ENCODE measurements around the gene MYBPHL.

MYBPHL gene

DNA sequence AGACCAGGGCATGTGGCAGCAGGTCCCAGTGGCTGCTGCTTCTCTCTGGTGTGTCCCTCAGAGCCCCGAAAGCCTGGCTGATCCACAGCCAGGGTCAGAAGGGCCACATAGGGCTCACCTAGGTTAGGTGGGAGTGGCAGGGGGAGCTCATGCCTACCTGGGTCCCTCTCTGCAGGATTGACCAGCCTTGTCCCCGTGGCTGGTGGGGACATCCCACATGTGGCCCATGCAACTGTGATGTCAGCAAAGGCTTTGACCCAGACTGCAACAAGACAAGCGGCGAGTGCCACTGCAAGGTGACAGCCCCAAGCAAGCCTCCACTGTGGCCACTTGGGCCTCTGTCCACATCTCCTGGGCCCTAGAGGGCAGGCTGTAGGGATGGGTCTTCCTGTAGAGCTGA is 41.8 kb downstream of the MYBPHL start:
- H3K4me3 ChIP-seq (ENCODE audit: insufficient read depth in 1 of 2, low read depth in 1 of 2, low read length in 2 of 2): no peak overlapping the region
- no peak overlapping the region for H3K4me2 ChIP-seq (ENCODE audit: low read length, poor library complexity, severe bottlenecking)
- no peak overlapping the region for H3K9ac ChIP-seq (ENCODE audit: low read length)
- no peaks in the 10 kb centered on the region for H3K9me3 ChIP-seq (ENCODE audit: control insufficient read depth, low read length)
- H2AFZ ChIP-seq (ENCODE audit: low read depth, low read length): no peak overlapping the region
- peaks cover 0 to 77% of the 10 kb centered on the region in 2 experiments for H3K36me3 ChIP-seq (ENCODE audit: control insufficient read depth in 1 of 2, insufficient read depth in 2 of 2, low read depth in 1 of 2, low read length in 2 of 2)
- H2BK12ac ChIP-seq (ENCODE audit: low read length in 2 of 2): no peak overlapping the region
- peaks cover 20% of the 10 kb centered on the region for H3K4me1 ChIP-seq (ENCODE audit: control insufficient read depth, insufficient read depth, low read depth, low read length)
- H3K4ac ChIP-seq (ENCODE audit: low read depth in 1 of 2, low read length in 2 of 2): no peak overlapping the region
- no peak overlapping the region for H4K8ac ChIP-seq (ENCODE audit: low read length)
- H2BK120ac ChIP-seq (ENCODE audit: low read depth, low read length): no peak overlapping the region
- no peak overlapping the region for H3K23ac ChIP-seq (ENCODE audit: low read length in 2 of 2)
- DNase-seq: no peak
- H4K91ac ChIP-seq (ENCODE audit: low read length): no peak overlapping the region
- no peak overlapping the region for H3K27ac ChIP-seq (ENCODE audit: low read length, poor library complexity, severe bottlenecking)
- 83% methylated on average over 4 of the region's 4 CpGs for WGBS
- H3K27me3 ChIP-seq (ENCODE audit: control insufficient read depth in 1 of 2, insufficient read depth in 1 of 2, low read length in 2 of 2): peaks cover 0 to 18% of the 10 kb centered on the region in 2 experiments
- no peak overlapping the region for H3K14ac ChIP-seq (ENCODE audit: low read length in 2 of 2)
- no peak overlapping the region for H2AK5ac ChIP-seq (ENCODE audit: low read length, severe bottlenecking)
- H2BK5ac ChIP-seq (ENCODE audit: low read depth, low read length, poor library complexity, severe bottlenecking): no peak overlapping the region
- no peak overlapping the region for H2BK15ac ChIP-seq (ENCODE audit: low read depth, poor library complexity, severe bottlenecking)
- H3K79me1 ChIP-seq (replicated peaks; ENCODE audit: low read length, poor library complexity, severe bottlenecking): no peaks in the 10 kb centered on the region
- H3K18ac ChIP-seq (ENCODE audit: low read depth in 1 of 2, low read length in 2 of 2): no peak overlapping the region

- Histone ChIP-seq H3K14ac (ENCODE audit: low read length in 2 of 2) (no peak overlapping the region), H3K79me1 (replicated peaks; ENCODE audit: low read length, poor library complexity, severe bottlenecking) (no peaks in the 10 kb centered on the region), H3K4me1 (ENCODE audit: control insufficient read depth, insufficient read depth, low read depth, low read length) (peaks cover 22% of the 10 kb centered on the region), H3K27ac (ENCODE audit: low read length, poor library complexity, severe bottlenecking) (no peak overlapping the region), H3K4me3 (ENCODE audit: insufficient read depth in 1 of 2, low read depth in 1 of 2, low read length in 2 of 2) (no peak overlapping the region), H3K36me3 (ENCODE audit: control insufficient read depth in 1 of 2, insufficient read depth in 2 of 2, low read depth in 1 of 2, low read length in 2 of 2) (peaks cover 0 to 70% of the 10 kb centered on the region in 2 experiments), H4K91ac (ENCODE audit: low read length) (no peak overlapping the region), H3K27me3 (ENCODE audit: control insufficient read depth in 1 of 2, insufficient read depth in 1 of 2, low read length in 2 of 2) (peaks cover 0 to 18% of the 10 kb centered on the region in 2 experiments), H2AK5ac (ENCODE audit: low read length, severe bottlenecking) (no peak overlapping the region), H3K9ac (ENCODE audit: low read length) (no peak overlapping the region), H2BK5ac (ENCODE audit: low read depth, low read length, poor library complexity, severe bottlenecking) (no peak overlapping the region), H2AFZ (ENCODE audit: low read depth, low read length) (no peak overlapping the region), H3K23ac (ENCODE audit: low read length in 2 of 2) (no peak overlapping the region), H3K4me2 (ENCODE audit: low read length, poor library complexity, severe bottlenecking) (no peak overlapping the region), H3K9me3 (ENCODE audit: control insufficient read depth, low read length) (no peaks in the 10 kb centered on the region), H3K4ac (ENCODE audit: low read depth in 1 of 2, low read length in 2 of 2) (no peak overlapping the region), H3K18ac (ENCODE audit: low read depth in 1 of 2, low read length in 2 of 2) (no peak overlapping the region), H2BK12ac (ENCODE audit: low read length in 2 of 2) (no peak overlapping the region), H4K8ac (ENCODE audit: low read length) (no peak overlapping the region), H2BK15ac (ENCODE audit: low read depth, poor library complexity, severe bottlenecking) (no peak overlapping the region), H2BK120ac (ENCODE audit: low read depth, low read length) (no peak overlapping the region)
- 79% methylated on average over 9 of the region's 9 CpGs for WGBS
- DNase-seq: no peak
Measured at GRCh38 chr1:109264379-109264755, 42.4 kb downstream of the MYBPHL start.

GRCh38 chr1:109263597-109264378 is 43.0 kb downstream of the MYBPHL start:
- Histone ChIP-seq H3K36me3 (ENCODE audit: control insufficient read depth in 1 of 2, insufficient read depth in 2 of 2, low read depth in 1 of 2, low read length in 2 of 2) (peaks cover 0 to 69% of the 10 kb centered on the region in 2 experiments), H3K18ac (ENCODE audit: low read depth in 1 of 2, low read length in 2 of 2) (no peak overlapping the region), H3K9ac (ENCODE audit: low read length) (no peak overlapping the region), H3K27me3 (ENCODE audit: control insufficient read depth in 1 of 2, insufficient read depth in 1 of 2, low read length in 2 of 2) (peaks cover 0 to 18% of the 10 kb centered on the region in 2 experiments), H3K4me2 (ENCODE audit: low read length, poor library complexity, severe bottlenecking) (no peak overlapping the region), H2BK15ac (ENCODE audit: low read depth, poor library complexity, severe bottlenecking) (no peak overlapping the region), H2AFZ (ENCODE audit: low read depth, low read length) (no peak overlapping the region), H3K4me1 (ENCODE audit: control insufficient read depth, insufficient read depth, low read depth, low read length) (peaks cover 26% of the 10 kb centered on the region), H2BK120ac (ENCODE audit: low read depth, low read length) (no peak overlapping the region), H3K4ac (ENCODE audit: low read depth in 1 of 2, low read length in 2 of 2) (no peak overlapping the region), H3K27ac (ENCODE audit: low read length, poor library complexity, severe bottlenecking) (no peak overlapping the region), H4K8ac (ENCODE audit: low read length) (peak overlapping the region; percentile 52), H3K23ac (ENCODE audit: low read length in 2 of 2) (no peak overlapping the region), H3K79me1 (replicated peaks; ENCODE audit: low read length, poor library complexity, severe bottlenecking) (no peaks in the 10 kb centered on the region), H2AK5ac (ENCODE audit: low read length, severe bottlenecking) (no peak overlapping the region), H3K14ac (ENCODE audit: low read length in 2 of 2) (peak overlapping the region in 1 of 2 experiments; percentile 35), H3K9me3 (ENCODE audit: control insufficient read depth, low read length) (no peaks in the 10 kb centered on the region), H4K91ac (ENCODE audit: low read length) (no peak overlapping the region), H3K4me3 (ENCODE audit: insufficient read depth in 1 of 2, low read depth in 1 of 2, low read length in 2 of 2) (no peak overlapping the region), H2BK12ac (ENCODE audit: low read length in 2 of 2) (peak overlapping the region in 1 of 2 experiments; percentile 16), H2BK5ac (ENCODE audit: low read depth, low read length, poor library complexity, severe bottlenecking) (no peak overlapping the region)
- DNase-seq: peak; percentile 84
- 48% methylated on average over 29 of the region's 29 CpGs for WGBS

GRCh38 chr1:109263234-109263596 is 43.6 kb downstream of the MYBPHL start:
- Histone ChIP-seq H3K36me3 (ENCODE audit: control insufficient read depth in 1 of 2, insufficient read depth in 2 of 2, low read depth in 1 of 2, low read length in 2 of 2) (peaks cover 0 to 69% of the 10 kb centered on the region in 2 experiments), H3K23ac (ENCODE audit: low read length in 2 of 2) (no peak overlapping the region), H3K79me1 (replicated peaks; ENCODE audit: low read length, poor library complexity, severe bottlenecking) (no peaks in the 10 kb centered on the region), H3K9ac (ENCODE audit: low read length) (no peak overlapping the region), H2BK120ac (ENCODE audit: low read depth, low read length) (no peak overlapping the region), H3K14ac (ENCODE audit: low read length in 2 of 2) (peak overlapping the region in 1 of 2 experiments; percentile 35), H4K8ac (ENCODE audit: low read length) (peak overlapping the region; percentile 52), H2BK15ac (ENCODE audit: low read depth, poor library complexity, severe bottlenecking) (no peak overlapping the region), H2AFZ (ENCODE audit: low read depth, low read length) (no peak overlapping the region), H3K4me2 (ENCODE audit: low read length, poor library complexity, severe bottlenecking) (no peak overlapping the region), H3K27me3 (ENCODE audit: control insufficient read depth in 1 of 2, insufficient read depth in 1 of 2, low read length in 2 of 2) (peaks cover 0 to 18% of the 10 kb centered on the region in 2 experiments), H3K4me1 (ENCODE audit: control insufficient read depth, insufficient read depth, low read depth, low read length) (peaks cover 31% of the 10 kb centered on the region), H3K4me3 (ENCODE audit: insufficient read depth in 1 of 2, low read depth in 1 of 2, low read length in 2 of 2) (no peak overlapping the region), H4K91ac (ENCODE audit: low read length) (no peak overlapping the region), H2BK12ac (ENCODE audit: low read length in 2 of 2) (no peak overlapping the region), H2AK5ac (ENCODE audit: low read length, severe bottlenecking) (peak overlapping the region; percentile 16), H3K4ac (ENCODE audit: low read depth in 1 of 2, low read length in 2 of 2) (no peak overlapping the region), H2BK5ac (ENCODE audit: low read depth, low read length, poor library complexity, severe bottlenecking) (no peak overlapping the region), H3K18ac (ENCODE audit: low read depth in 1 of 2, low read length in 2 of 2) (no peak overlapping the region), H3K9me3 (ENCODE audit: control insufficient read depth, low read length) (no peaks in the 10 kb centered on the region), H3K27ac (ENCODE audit: low read length, poor library complexity, severe bottlenecking) (no peak overlapping the region)
- 70% methylated on average over 12 of the region's 12 CpGs for WGBS
- no peak for DNase-seq

Data from mesenchymal stem cell (in vitro differentiated cells and primary cell).